SK-N-SH treated with all-trans-retinoic acid at 6 μM for 48 hours (cell line): ENCODE data around the gene RNF7.

Experiments
- ATAC-seq: fragments of 200-7000 bp; cut with Tn5 transposase; 3 replicates; pipeline ENCODE4 v1.9.1; 2020; ENCODE audit warnings: mild to moderate bottlenecking, moderate library complexity
- ARNTL ChIP-seq: fragments of 450-650 bp; formaldehyde crosslinking; IDR thresholded peaks from 2 replicates; pipeline ENCODE4 v1.5.0; 2020; ENCODE audit warnings: low read depth, mild to moderate bottlenecking, moderate library complexity, borderline replicate concordance
- BACH2 ChIP-seq: fragments of 250-450 bp; sonication (Bioruptor Pico); IDR thresholded peaks from 2 replicates; pipeline ENCODE4 v1.9.0; 2021; ENCODE audit warnings: mild to moderate bottlenecking, borderline replicate concordance
- CREB5 ChIP-seq: fragments of 250-450 bp; sonication (Bioruptor Pico); IDR thresholded peaks from 2 replicates; pipeline ENCODE4 v1.5.1; 2020; ENCODE audit warnings: low read depth, mild to moderate bottlenecking, moderate library complexity
- CSDC2 ChIP-seq: fragments of 250-450 bp; sonication (Bioruptor Pico); IDR thresholded peaks from 2 replicates; pipeline ENCODE4 v1.5.0; 2020; ENCODE audit warnings: mild to moderate bottlenecking, moderate library complexity
- ESRRG ChIP-seq: fragments of 250-450 bp; sonication (Bioruptor Pico); IDR thresholded peaks from 2 replicates; pipeline ENCODE4 v1.6.1; 2021; ENCODE audit warnings: mild to moderate bottlenecking
- GLIS3 ChIP-seq: fragments of 250-450 bp; sonication (Bioruptor Pico); IDR thresholded peaks from 2 replicates; pipeline ENCODE4 v1.5.0; 2020; ENCODE audit warnings: mild to moderate bottlenecking, moderate library complexity
- ISL1 ChIP-seq: fragments of 250-450 bp; sonication (Bioruptor Pico); IDR thresholded peaks from 2 replicates; pipeline ENCODE4 v2.1.2; 2022; ENCODE audit warnings: mild to moderate bottlenecking, moderate library complexity
- OSR1 ChIP-seq: fragments of 250-450 bp; sonication (Bioruptor Pico); IDR thresholded peaks from 2 replicates; pipeline ENCODE4 v1.8.0; 2022; ENCODE audit warnings: moderate library complexity, mild to moderate bottlenecking, inconsistent platforms
- PATZ1 ChIP-seq: fragments of 250-450 bp; sonication (Bioruptor Pico); IDR thresholded peaks from 2 replicates; pipeline ENCODE4 v1.8.0; 2020; ENCODE audit warnings: mild to moderate bottlenecking, moderate library complexity, borderline replicate concordance
- POU6F1 ChIP-seq: fragments of 250-450 bp; sonication (Bioruptor Pico); IDR thresholded peaks from 2 replicates; pipeline ENCODE4 v1.8.0; 2021; ENCODE audit warnings: low read depth, mild to moderate bottlenecking, moderate library complexity, borderline replicate concordance
- PPARA ChIP-seq: fragments of 250-450 bp; sonication (Bioruptor Pico); IDR thresholded peaks from 2 replicates; pipeline ENCODE4 v1.5.0; 2020; ENCODE audit warnings: mild to moderate bottlenecking, borderline replicate concordance
- SNAI2 ChIP-seq: fragments of 250-450 bp; sonication (Bioruptor Pico); IDR thresholded peaks from 2 replicates; pipeline ENCODE4 v1.5.0; 2020; ENCODE audit warnings: mild to moderate bottlenecking, moderate library complexity
- TCF4 ChIP-seq: fragments of 250-450 bp; sonication (Bioruptor Pico); IDR thresholded peaks from 2 replicates; pipeline ENCODE4 v1.8.0; 2021; ENCODE audit warnings: mild to moderate bottlenecking, moderate library complexity, borderline replicate concordance
- TOX ChIP-seq: fragments of 250-450 bp; sonication (Bioruptor Pico); IDR thresholded peaks from 2 replicates; pipeline ENCODE4 v1.8.0; 2021; ENCODE audit warnings: mild to moderate bottlenecking, moderate library complexity, borderline replicate concordance
- TSHZ2 ChIP-seq: fragments of 250-450 bp; sonication (Bioruptor Pico); IDR thresholded peaks from 2 replicates; pipeline ENCODE4 v1.5.0; 2020; ENCODE audit warnings: mild to moderate bottlenecking, moderate library complexity
- ZC3H10 ChIP-seq: fragments of 250-450 bp; sonication (Bioruptor Pico); IDR thresholded peaks from 2 replicates; pipeline ENCODE4 v1.5.1; 2021; ENCODE audit warnings: mild to moderate bottlenecking, moderate library complexity
- ZFP3 ChIP-seq: fragments of 250-450 bp; sonication (Bioruptor Pico); IDR thresholded peaks from 2 replicates; pipeline ENCODE4 v1.5.0; 2020; ENCODE audit warnings: mild to moderate bottlenecking, moderate library complexity
- ZNF565 ChIP-seq: fragments of 450-650 bp; formaldehyde crosslinking; conservative IDR thresholded peaks from 2 replicates; pipeline ENCODE4 v1.5.0; 2020; ENCODE audit warnings: low read depth, mild to moderate bottlenecking, moderate library complexity
- ZNF70 ChIP-seq: fragments of 450-650 bp; formaldehyde crosslinking; IDR thresholded peaks from 2 replicates; pipeline ENCODE4 v1.5.0; 2020; ENCODE audit warnings: mild to moderate bottlenecking, moderate library complexity

Gene RNF7

GRCh38 chr3:141764045-141764444, 25.9 kb downstream of the RNF7 start:
- ATAC-seq, result no peak
- TF ChIP-seq ESRRG (CRISPR knock-in tag) (no peak), ZNF565 (CRISPR knock-in tag) (no peak), ISL1 (CRISPR knock-in tag) (no peak), GLIS3 (no peak), CSDC2 (CRISPR knock-in tag) (no peak), ZC3H10 (CRISPR knock-in tag) (no peak), OSR1 (CRISPR knock-in tag) (no peak), ZNF70 (CRISPR knock-in tag) (no peak), POU6F1 (CRISPR knock-in tag) (no peak), ZFP3 (CRISPR knock-in tag) (no peak), PPARA (CRISPR knock-in tag) (no peak), TCF4 (CRISPR knock-in tag) (no peak), ARNTL (CRISPR knock-in tag) (no peak), CREB5 (CRISPR knock-in tag) (no peak), SNAI2 (CRISPR knock-in tag) (no peak), TOX (CRISPR knock-in tag) (no peak), PATZ1 (no peak), BACH2 (no peak), TSHZ2 (no peak)

GRCh38 chr3:141764465-141764864, 26.4 kb downstream of the RNF7 start:
- ATAC-seq, result no peak
- TF ChIP-seq ZNF70 (CRISPR knock-in tag) (no peak), ZFP3 (CRISPR knock-in tag) (no peak), CREB5 (CRISPR knock-in tag) (no peak), CSDC2 (CRISPR knock-in tag) (no peak), SNAI2 (CRISPR knock-in tag) (no peak), TSHZ2 (no peak)
